CD4-positive, alpha-beta T cell treated with Interferon alpha-2 for 1 hour (primary cell): Measurements from ENCODE around the gene UQCRH.

Experiments
- DNase-seq, 2 donors: peaks; one replicate each; pipeline ENCODE4 v3.0.0-alpha.2; 2020 to 2022

The UQCRH gene

DNA sequence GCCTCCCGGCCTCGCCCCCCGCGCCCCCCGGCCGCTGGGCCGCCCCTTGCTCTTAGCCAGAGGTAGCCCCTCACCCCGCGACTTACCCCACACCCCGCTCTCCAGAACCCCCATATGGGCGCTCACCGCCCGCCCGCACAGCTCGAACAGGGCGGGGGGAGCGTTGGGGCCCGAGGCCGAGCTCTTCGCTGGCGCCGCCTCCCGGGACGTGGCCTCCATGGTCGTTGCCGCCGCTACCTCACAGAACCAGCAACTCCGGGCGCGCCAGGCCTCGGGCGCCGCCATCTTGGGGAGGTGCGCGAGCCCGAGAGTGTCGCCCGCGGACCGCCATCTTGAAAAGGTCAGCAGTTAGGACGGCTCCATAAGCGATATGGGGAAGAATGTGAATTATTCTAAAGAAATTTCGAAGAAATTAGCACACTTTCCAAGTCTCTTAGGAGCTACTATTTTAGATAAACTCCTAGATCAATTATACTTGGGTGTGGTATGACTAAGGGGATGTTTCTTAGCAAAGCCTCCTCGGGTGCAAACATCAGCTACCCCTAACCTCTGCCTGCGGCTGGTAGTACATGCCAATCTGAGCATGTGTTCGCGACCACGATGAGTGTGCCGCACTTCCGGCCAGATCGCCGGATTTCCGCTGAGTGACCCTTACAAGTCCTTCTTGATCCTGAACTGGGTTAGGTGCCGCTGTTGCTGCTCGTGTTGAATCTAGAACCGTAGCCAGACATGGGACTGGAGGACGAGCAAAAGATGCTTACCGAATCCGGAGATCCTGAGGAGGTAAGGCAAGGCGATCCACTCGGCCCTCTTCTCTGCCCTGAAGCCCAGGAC lies at the start of gene UQCRH, which contains the start of gene LRRC41:
TSS of gene UQCRH (plus strand) at position 661 of the 834 bp plus-strand sequence. CDS start at position 730, 69 bp downstream.
TSS of gene LRRC41 (minus strand) at position 579 of the 834 bp plus-strand sequence. CDS start at position 285, 294 bp downstream.
- peak; percentile 93 to 96 for DNase-seq

DNA sequence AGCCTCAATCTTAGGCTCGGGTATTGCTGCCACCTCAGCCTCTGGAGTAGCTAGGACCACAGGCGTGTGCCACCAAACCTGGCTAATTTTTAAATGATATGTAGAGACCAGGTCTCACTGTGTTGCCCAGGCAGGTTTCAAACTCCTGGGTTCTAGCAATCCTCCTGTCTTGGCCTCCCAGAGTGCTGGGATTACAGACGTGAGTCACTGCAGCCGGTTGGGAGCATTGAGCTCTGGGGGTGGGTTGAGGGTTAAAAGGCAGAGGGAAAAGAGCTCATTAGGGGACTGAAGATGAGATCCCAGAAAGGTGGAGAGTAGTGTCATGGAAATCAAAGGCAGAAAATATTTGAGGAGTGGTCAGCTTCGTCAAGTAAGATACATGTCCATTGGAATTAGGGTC lies 48.8 kb upstream of the UQCRH start:
- DNase-seq, result no peak

DNA sequence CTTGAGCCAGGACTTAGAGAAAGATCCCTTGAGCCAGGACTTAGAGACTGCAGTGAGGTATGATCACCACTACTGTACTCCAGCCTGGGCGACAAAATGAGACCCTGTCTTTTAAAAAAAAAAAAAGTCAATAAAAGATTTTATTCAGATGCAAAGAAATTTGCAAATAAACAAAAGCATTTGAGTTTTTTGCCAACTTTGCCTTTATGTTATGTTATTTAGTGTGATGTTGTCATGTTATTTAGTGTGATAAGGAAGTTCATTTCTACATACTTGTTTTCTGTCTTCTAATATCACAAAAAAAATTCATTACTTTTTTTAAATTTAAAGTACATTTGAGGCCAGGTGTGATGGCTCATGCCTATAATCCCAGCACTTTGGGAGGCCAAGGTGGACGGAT lies 47.0 kb upstream of the UQCRH start:
- no peak for DNase-seq

DNA sequence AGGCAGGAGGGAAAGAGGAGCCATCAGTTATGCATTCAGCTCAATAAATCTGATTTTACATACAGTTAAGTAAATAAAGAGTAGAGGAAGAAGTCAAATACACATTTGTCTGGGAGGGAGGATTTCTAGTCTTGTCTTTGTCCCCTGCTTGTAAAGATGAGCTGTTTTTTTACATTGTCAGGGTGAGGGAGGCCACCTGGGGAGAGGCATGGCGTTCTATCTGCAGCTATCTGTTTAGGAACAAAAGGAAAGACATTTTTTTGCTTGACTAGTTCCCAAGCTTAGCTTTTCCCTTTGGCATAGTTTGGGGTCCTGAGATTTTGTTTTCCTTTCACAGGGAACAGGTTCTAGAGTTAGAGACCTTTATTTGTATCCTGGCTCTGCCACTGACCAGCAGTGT lies 41.0 kb upstream of the UQCRH start:
- DNase-seq, result no peak

DNA sequence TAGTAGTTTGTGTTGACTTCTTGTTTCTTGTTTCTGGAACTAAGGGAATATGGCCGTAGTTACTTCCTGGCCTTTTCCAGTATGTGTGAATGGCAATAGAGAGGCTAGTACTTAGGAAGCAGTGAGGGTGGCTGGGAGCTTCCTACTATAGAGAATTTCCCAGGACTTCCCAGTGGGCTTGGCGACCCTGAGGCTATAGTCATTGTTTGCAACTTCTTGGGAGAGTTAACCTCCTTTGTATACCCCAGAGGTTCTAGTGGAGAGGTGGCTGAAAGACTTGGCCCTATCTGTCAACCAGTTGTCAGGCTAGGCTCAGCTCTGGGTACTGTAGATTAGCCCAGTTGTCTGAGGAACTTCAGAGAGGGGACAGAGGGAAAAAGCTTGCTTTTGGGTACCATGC lies 40.4 kb upstream of the UQCRH start:
- no peak for DNase-seq

DNA sequence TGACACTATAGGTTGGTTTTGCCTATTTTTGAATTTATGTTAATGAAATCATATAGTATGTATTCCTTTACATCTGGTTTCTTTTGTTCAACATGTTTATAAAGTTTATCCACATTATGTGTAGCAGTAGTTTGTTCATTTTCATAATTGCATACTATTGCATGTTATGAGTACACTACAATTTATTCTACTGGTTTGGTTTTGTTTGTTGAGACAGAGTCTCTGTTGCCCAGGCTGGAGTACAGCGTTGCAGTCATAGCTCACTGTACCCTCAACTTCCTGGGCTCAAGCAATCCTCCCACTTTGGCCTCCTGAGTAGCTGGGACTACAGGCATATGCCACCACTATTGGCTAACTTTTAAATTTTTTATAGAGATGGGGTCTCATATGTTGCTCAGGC lies 34.9 kb upstream of the UQCRH start:
- DNase-seq, result no peak

DNA sequence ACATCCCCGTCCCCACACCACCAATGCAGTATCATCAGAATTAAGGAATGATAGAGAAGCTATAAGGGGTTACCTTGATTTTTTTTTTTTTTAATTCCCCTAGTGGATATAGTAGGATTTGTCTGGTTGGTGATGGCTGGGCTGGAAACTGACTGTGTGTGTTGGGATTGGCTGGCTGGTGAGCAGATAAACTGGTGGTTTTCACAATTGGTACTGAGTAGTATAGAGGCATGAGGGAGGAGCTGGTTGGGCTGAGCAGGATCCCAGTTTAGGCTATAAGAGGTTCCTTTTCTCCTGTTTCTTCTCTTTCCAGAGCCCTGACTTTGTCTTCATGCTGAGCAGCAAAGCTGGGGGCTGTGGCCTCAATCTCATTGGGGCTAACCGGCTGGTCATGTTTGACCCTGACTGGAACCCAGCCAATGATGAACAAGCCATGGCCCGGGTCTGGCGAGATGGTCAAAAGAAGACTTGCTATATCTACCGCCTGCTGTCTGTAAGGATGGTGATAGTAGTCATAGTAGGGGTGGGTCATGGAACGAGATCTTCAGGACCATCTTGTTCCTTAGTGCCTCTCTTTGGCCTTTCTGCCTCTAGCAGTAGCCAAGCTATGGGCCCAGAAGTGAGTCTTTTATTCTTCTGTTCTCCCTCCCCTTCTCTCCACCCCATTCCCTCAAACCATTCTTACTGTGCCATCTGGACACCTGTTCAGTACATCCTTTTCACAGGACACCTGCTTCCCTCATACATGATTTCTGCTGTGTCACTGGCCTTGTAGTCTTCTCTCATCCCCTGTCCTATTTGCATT lies 29.1 kb upstream of the UQCRH start:
- no peak for DNase-seq

DNA sequence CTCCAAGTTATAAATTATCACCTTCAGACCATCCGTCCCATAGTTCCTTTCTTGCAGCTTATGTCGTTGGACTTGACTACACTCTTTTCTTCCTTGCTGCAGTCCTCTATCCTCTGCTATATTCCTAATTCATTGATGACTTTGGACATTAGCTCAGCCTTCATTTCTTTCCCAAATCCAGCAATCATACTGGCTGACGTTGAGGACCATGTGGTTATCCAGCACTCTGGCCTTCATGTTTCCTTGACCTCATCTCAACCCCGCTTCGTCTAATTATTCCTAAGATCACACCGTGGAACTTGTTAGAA lies 28.5 kb upstream of the UQCRH start:
- DNase-seq, result no peak

DNA sequence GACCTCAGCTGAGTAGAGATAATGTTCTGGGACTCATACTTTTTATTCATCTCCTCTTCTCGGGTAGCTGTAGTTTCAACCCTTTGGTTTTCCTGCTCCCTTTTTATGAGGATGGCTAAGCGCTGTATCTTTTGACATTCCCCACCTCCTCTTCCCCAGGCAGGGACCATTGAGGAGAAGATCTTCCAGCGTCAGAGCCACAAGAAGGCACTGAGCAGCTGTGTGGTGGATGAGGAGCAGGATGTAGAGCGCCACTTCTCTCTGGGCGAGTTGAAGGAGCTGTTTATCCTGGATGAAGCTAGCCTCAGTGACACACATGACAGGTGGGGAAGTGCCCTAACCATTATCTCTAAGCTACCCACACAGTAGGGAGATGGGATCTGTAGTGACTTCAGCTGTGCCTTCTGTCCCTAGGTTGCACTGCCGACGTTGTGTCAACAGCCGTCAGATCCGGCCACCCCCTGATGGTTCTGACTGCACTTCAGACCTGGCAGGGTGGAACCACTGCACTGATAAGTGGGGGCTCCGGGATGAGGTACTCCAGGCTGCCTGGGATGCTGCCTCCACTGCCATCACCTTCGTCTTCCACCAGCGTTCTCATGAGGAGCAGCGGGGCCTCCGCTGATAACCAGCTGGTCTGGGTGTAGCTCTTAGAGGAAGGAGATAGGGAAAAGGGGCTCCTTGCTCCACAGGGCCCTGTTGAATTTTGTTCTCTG lies 25.7 kb upstream of the UQCRH start:
- DNase-seq, result no peak

DNA sequence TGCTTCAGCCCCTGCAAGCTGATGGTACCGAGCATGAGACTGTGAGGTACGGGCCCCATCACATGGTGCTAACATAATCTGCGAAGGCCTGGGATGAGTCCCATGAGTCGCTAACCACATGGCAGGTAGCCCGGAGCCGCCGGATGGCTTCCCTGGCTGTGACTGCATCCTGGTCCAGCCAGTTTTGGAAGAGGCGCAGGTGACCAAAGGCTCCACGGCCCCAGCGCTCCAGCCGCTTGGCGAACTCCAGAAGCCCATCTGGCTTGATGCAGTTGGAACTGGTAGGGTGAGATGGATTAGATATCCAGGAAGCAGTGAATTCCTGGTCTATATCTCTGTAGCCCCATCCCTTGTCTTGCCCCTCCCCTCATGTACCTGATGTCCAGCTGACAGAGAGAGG lies 24.7 kb upstream of the UQCRH start:
- no peak for DNase-seq

DNA sequence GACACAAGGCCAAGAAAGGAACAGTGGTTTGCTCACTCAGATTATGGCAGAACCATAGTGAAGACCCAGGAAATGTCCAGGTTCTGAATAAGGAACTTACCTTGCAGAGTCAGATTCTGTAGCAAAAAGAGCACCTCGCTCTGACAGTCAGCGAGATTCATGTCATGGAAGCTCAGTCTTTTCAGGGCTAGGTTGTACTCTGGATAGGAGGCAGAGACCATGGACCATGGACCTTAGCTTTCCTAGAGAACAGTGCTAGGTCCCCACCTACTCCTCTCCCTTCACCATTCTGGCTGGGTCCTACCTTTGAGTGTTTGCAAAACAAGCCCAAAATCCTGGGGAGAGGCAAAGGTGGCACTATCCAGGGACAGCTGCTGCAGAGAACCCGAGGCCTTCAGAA lies 23.4 kb upstream of the UQCRH start:
- no peak for DNase-seq

DNA sequence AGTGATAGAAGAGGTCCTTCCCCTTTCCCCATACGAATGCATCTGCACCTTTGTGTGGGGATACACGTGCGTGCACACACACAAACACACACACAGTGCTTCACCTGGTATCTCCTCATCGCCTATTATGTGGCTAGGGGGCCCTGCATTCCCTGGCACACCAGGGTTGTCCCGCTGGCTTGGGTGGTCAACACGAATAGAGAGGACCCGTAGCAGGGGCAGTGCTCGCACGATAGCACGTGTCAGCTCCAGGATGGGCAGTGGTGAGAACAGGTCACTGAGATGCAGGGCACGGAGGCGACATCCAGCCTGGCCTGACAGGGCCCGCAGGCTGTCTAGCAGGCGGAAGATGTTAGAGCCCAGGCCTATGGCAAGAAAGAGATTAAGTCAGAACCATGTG lies 22.5 kb upstream of the UQCRH start:
- no peak for DNase-seq

DNA sequence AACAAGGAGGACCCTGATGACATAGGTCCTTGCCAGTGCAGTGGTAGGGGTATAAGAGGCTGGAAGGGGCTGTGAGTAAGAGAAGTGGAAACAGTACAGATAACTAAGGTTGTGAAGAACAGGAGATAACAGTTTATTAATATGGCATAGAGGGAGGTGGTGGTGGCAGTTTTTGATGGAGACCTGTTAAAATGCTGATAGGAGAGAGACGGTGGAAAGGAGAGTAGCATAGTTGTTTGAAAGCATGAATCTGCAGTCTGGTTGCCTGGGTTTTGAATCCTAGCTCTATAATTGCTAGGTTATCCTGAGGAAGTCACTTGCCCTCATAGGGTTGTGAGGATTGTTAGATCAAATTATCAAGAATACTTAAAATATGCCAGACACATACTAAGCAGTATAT lies 19.4 kb upstream of the UQCRH start:
- DNase-seq, result no peak

DNA sequence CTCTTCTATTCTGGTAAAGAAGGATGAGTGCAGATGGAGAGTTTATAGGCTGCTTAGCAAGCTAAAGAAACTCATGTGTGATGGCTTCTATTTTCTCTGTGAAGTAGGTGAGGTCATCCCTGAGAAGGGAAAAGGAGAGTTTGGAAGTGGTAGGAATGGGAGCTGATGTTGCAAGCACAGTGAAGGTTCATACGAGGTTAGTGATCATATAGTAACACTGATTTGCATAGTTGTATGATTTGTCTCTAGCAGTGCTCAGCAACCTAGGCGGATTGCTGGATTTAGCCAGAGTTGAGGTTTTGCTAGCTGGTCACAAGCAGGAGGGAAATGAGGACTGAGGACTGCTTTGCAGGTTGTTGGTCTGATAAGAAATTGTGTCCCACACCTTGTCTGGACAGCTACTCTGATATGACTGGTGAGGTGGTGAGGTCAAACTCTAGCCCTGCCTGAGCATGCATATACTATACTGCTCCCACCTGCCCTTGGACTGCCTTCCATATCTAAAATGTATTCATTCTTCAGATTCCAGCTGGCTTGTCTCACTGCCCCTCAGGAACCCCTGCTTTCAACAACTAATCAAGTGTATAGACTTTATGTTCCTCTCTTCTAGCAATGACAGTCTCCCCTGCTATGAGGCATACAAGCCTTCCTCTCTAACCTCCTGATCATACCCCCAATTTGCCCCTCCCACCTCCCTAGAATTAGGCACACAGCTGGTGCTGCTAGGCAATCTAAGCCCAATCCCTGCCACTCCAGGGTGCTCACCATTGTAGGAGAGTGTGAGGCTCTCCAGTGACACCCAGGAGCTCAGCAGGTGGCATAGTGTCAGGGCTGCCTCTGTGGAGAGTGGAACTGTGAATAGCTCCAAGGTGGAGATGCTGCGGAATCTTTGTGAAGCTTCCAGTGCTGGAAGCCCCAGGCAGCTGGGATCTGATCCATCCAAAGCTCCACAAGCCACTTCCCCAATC lies 18.6 kb upstream of the UQCRH start:
- no peak for DNase-seq

DNA sequence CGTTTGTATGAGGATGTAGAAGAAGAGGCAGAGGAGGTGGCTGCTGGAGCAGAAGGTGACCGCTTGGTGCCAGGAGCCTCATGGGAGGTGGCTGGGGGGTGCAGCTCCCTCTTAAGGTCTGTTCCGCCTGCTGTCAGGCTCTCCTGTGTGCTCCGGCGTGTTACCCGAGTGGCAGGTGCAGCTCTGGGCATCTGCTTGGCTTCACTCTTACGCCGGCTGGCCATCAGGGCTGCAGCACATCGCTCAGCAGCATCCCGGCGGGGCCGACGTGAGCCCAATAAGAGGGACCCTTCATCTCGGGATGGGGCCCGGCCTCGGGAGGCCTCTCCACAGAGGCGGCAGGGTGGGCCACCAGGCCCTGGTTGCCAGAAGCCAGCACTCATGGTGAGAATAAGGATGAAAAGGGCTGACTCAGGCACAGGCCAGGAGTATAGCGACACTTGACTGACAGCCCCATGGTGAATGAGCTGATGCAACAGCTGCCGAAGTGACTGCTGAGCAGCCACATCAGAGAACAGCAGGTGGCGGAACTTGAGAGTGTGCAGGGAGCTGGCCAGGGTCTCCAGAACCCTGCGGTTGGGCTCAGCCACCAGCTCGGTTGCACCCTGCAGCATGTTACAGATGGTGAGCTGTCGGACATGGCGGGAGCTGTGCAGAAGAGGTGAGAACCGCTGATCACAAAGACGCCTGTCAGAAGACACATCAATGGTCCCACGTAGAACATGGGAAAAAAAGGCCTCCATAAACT lies 17.6 kb upstream of the UQCRH start:
- peak in 1 of 2 donors; percentile 8 for DNase-seq

DNA sequence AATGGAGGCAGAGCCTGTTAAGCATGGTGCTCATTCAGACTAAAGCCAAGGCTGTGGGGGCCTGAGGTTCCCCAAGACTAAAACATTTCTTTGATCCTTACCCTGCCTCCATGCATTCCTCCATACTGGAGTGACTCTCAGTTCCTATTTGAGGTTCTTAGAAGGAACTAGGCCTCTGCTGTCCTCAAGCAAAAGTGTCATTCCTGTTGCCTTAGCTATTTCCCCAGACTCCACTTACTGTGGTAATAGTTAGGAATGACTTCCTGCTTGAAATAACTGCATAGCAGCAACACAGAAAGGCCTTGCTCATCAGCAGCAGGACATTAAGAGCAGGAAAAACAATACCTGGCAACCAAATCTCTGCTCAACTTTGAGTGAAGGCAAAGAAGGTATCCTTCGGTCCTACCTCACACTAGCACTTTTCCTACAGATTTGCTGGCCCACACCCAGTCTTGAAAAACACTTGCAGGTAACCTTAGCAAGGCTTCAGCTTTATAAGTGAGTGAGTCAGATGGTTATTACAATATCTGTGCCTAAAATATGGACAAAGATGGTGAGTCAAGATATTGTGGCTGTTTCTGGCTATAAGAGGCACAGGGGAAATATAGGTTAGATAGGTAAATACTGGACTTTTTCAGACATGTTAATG lies 14.9 kb upstream of the UQCRH start:
- no peak for DNase-seq

DNA sequence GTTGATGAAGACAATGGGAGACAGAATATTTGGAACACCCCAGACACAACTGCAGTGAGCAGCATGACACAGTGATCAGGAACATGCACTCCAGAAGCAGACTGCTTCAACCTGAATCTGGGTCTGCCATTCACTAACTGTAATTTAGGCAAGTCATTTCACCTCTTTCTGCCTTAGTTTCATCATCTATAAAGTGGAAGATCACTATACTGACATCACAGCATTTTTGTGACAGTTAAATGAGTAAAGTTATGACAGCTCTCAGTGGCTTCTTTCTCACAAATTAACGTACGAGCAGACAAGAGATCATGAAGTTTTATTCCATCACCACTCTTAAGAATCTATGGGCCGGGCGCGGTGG lies 14.4 kb upstream of the UQCRH start:
- DNase-seq, result no peak

DNA sequence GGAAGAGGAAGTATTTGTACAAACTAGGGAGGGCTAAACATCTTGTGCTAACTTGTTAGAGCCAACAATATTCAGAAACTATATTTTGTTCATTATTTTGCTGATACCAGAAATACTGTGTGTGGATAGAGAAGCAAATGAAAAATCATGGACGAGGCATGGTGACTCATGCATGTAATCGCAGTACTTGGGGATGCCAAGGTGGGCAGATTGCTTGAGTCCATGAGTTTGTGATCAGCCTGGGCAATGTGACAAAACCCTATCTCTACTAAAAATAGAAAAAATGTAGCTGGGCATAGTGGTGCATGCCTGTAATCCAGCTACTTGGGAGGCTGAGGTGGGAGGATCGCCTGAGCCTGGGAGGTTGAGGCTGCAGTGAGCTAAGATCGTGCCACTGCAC lies 13.5 kb upstream of the UQCRH start:
- no peak for DNase-seq

DNA sequence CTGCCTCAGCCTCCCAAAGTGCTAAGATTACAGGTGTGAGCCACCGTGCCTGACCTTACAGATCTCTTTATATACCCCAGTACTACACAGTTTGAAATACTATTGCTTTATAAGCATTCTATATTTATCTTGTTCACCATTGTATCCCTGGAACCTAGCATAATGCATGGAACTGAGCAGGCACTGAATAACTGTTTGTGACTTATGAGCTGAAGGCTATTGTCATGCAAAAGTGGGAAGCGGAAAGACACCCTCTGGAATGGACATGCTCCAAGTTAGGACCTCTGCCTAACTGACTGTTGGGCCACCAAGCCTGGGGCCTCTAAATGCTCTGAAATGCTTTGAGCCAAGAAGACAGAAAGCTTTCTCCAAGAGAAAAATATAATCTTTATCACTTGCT lies 8.2 kb upstream of the UQCRH start:
- no peak for DNase-seq

DNA sequence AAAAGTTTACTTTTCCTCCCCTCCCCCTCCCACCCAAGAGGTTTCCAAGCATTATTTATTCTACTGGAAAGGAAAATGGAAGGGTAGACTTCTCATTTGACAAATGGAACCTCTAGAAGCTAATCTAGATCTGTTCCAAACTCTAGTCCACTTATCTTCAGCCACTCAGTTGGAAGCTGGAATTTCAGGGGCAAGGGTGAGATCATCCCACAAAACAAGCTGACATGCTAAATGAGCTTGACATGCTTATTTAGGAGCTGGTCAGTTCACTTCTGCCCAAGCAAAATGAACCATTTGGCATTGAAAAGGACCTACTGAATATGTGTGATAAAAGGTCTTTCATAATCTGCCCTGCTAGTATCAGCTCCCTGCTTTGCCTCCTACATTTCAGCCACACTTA lies 5.1 kb upstream of the UQCRH start:
- DNase-seq, result no peak
